B cell (primary cell): Measurements from ENCODE around the gene PRDM5. TPM values are rescaled to one million over a fixed set of nuclear protein-coding genes. Genes with fewer than 3 reads are reported as not detected.

Experiments
- ATAC-seq: fragments of 200-7000 bp; cut with Tn5 transposase; one replicate; pipeline ENCODE4 v1.10.0; 2021; ENCODE audit warnings: low read depth, mild to moderate bottlenecking, moderate number of reproducible peaks, moderate library complexity
- CTCF ChIA-PET: fragments of 350-600 bp; sonication (Branson Sonifier 250); formaldehyde crosslinking; loops from one replicate; lab custom pipeline; 2021; ENCODE audit warnings: antibody characterized with exemption, inconsistent platforms; lab: Charles Lee
- POLR2A ChIA-PET: fragments of 350-600 bp; sonication (Branson Sonifier 250); formaldehyde crosslinking; loops from one replicate; lab custom pipeline; 2021; ENCODE audit warnings: antibody characterized with exemption; lab: Charles Lee
- DNase-seq: peaks from one replicate; pipeline ENCODE4 v3.0.0; 2013
- H2AFZ ChIP-seq: 2 replicates; pipeline ENCODE4 v1.6.1; 2012; ENCODE audit warnings: mild to moderate bottlenecking, low read depth, low read length; ENCODE audit not compliant: insufficient read depth, poor library complexity, severe bottlenecking
- H3K27ac ChIP-seq, 2 donors: 1 replicate in 1 of 2; 2 replicates in 1 of 2; pipeline ENCODE4 v1.5.1; 2012 to 2013; ENCODE audit warnings: low read length in 2 of 2, mild to moderate bottlenecking in 2 of 2, moderate library complexity in 1 of 2
- H3K27me3 ChIP-seq, 4 experiments: fragments of 200-600 bp in 1 of 4; sonication (generic) in 1 of 4; replicated peaks in 1 of 4; 1 replicate in 2 of 4; 2 replicates in 2 of 4; pipeline versions ENCODE4 v1.6.1 to v1.7.0; 2013 to 2016; ENCODE audit warnings: low read length in 3 of 4, mild to moderate bottlenecking in 2 of 4, mixed read lengths in 1 of 4, moderate library complexity in 1 of 4; ENCODE audit not compliant: insufficient read depth in 4 of 4, control insufficient read depth in 3 of 4; ENCODE audit errors: control extremely low read depth in 1 of 4
- H3K36me3 ChIP-seq, 2 experiments: replicated peaks in 1 of 2; 1 replicate in 1 of 2; 2 replicates in 1 of 2; pipeline versions ENCODE4 v1.6.1 to v1.7.1; 2013; ENCODE audit warnings: low read length in 1 of 2; ENCODE audit not compliant: insufficient read depth in 2 of 2, control insufficient read depth in 1 of 2; ENCODE audit errors: control extremely low read depth in 1 of 2, extremely low read depth in 1 of 2
- H3K4me1 ChIP-seq, 2 donors: fragments of 200-600 bp in 1 of 2; sonication (generic) in 1 of 2; 1 replicate in 1 of 2; 2 replicates in 1 of 2; pipeline versions ENCODE4 v1.5.1 to v1.6.1; 2013 to 2017; ENCODE audit warnings: low read length in 2 of 2; ENCODE audit not compliant: control insufficient read depth in 2 of 2, insufficient read depth in 2 of 2
- H3K4me2 ChIP-seq: replicated peaks from 2 replicates; pipeline ENCODE3; 2012; ENCODE audit warnings: mild to moderate bottlenecking, low read depth, low read length; ENCODE audit not compliant: poor library complexity, severe bottlenecking
- H3K4me3 ChIP-seq, 5 experiments: fragments of 200-600 bp in 1 of 5; sonication (generic) in 1 of 5; 1 replicate in 3 of 5; 2 replicates in 2 of 5; pipeline versions ENCODE4 v1.5.1 to v1.7.0; 2011 to 2016; ENCODE audit warnings: low read length in 4 of 5, mild to moderate bottlenecking in 4 of 5, low read depth in 2 of 5, control low read depth in 1 of 5, moderate library complexity in 1 of 5; ENCODE audit not compliant: insufficient read depth in 1 of 5; ENCODE audit errors: control extremely low read depth in 1 of 5, extremely low read depth in 1 of 5
- H3K79me2 ChIP-seq: fragments of 200-600 bp; sonication (generic); one replicate; pipeline ENCODE4 v1.6.0; 2016; ENCODE audit warnings: low read length; ENCODE audit not compliant: control insufficient read depth, insufficient read depth
- H3K9ac ChIP-seq: fragments of 200-600 bp; sonication (generic); 2 replicates; pipeline ENCODE4 v1.6.1; 2017; ENCODE audit warnings: mild to moderate bottlenecking, low read length, moderate library complexity
- H3K9me3 ChIP-seq, 3 donors: one replicate each; pipeline versions ENCODE4 v1.6.1 to v1.7.1; 2013; ENCODE audit warnings: low read length in 2 of 3; ENCODE audit not compliant: control insufficient read depth in 2 of 3, insufficient read depth in 1 of 3; ENCODE audit errors: control extremely low read depth in 1 of 3
- H4K20me1 ChIP-seq: 2 replicates; pipeline ENCODE4 v1.6.0; 2012; ENCODE audit warnings: mild to moderate bottlenecking, low read length; ENCODE audit not compliant: insufficient read depth, control insufficient read depth, poor library complexity, severe bottlenecking
- H3K27ac Mint-ChIP-seq: one replicate; pipeline ENCODE4 v1.8.0; 2021; ENCODE audit warnings: mixed read lengths
- H3K27me3 Mint-ChIP-seq: one replicate; pipeline ENCODE4 v1.8.0; 2021; ENCODE audit warnings: mixed read lengths
- H3K4me1 Mint-ChIP-seq: one replicate; pipeline ENCODE4 v1.8.0; 2021; ENCODE audit warnings: mixed read lengths
- H3K4me3 Mint-ChIP-seq: one replicate; pipeline ENCODE4 v1.8.0; 2021; ENCODE audit warnings: mixed read lengths
- H3K9me3 Mint-ChIP-seq: one replicate; pipeline ENCODE4 v1.8.0; 2022; ENCODE audit warnings: mixed read lengths; ENCODE audit not compliant: insufficient read depth
- CTCF ChIP-seq: fragments of 200-600 bp; IDR thresholded peaks from one replicate; pipeline ENCODE4 v1.8.0; 2022; ENCODE audit warnings: antibody characterized with exemption, mild to moderate bottlenecking
- EZH2 ChIP-seq: IDR thresholded peaks from 2 replicates; pipeline ENCODE4 v1.6.1; 2012; ENCODE audit warnings: borderline replicate concordance, low read depth, mild to moderate bottlenecking, moderate library complexity, low read length; ENCODE audit not compliant: insufficient read depth, poor library complexity, severe bottlenecking
- WGBS: methylation state at CpG from one replicate; pipeline ENCODE4 v1.1.5; 2013; ENCODE audit warnings: missing lambda C conversion rate; ENCODE audit not compliant: insufficient coverage; 5-methylcytosine and 5-hydroxymethylcytosine counted together
- intact Hi-C: fragments of 100-400 bp; cut with micrococcal nuclease; formaldehyde crosslinking; loops from one replicate; pipeline ENCODE4 v1.10.0; 2022
- polyA plus RNA-seq: library from polyadenylated mRNA; depleted of rRNA; stranded (reverse); fragments of >200 nt; gene quantifications from 2 replicates; pipeline ENCODE4 v1.2.3, GENCODE V29; 2012
- total RNA-seq, 2 donors: library from RNA; stranded (reverse); fragments of 120-200 nt in 1 of 2; gene quantifications; 1 replicate in 1 of 2; 2 replicates in 1 of 2; pipeline versions ENCODE4 v1.2.3 to v1.2.4, GENCODE V29; 2013 to 2022

The PRDM5 gene
- total and polyA plus RNA-seq, 2 donors (not counting 1 experiment from before 2014, with no cell fraction given) = not detected

- Histone ChIP-seq H3K4me1 (no peaks in the 10 kb centered on the region), H3K36me3 (no peaks in the 10 kb centered on the region), H3K9ac (no peak overlapping the region), H3K27ac (no peak overlapping the region), H3K4me3 (no peak overlapping the region), H3K27me3 (no peaks in the 10 kb centered on the region), H3K4me2 (no peak overlapping the region), H3K9me3 (no peaks in the 10 kb centered on the region), H2AFZ (no peak overlapping the region), H4K20me1 (no peaks in the 10 kb centered on the region), H3K79me2 (no peaks in the 10 kb centered on the region)
- POLR2A ChIA-PET = no interaction called here
- no peaks in the 10 kb centered on the region for H3K4me1 Mint-ChIP-seq
- CTCF ChIA-PET = no interaction called here
- peaks cover 2% of the 10 kb centered on the region for H3K9me3 Mint-ChIP-seq
- H3K27ac Mint-ChIP-seq = no peak overlapping the region
- no peak for DNase-seq
- TF ChIP-seq CTCF (no peak), EZH2 (no peak)
- WGBS = 96% methylated on average over 4 of the region's 6 CpGs
- no peak overlapping the region for H3K4me3 Mint-ChIP-seq
- ATAC-seq = no peak
- intact Hi-C loops = no loop called here
- H3K27me3 Mint-ChIP-seq = no peaks in the 10 kb centered on the region
Observed at GRCh38 chr4:120704538-120704937, 218.0 kb downstream of the PRDM5 start.

DNA sequence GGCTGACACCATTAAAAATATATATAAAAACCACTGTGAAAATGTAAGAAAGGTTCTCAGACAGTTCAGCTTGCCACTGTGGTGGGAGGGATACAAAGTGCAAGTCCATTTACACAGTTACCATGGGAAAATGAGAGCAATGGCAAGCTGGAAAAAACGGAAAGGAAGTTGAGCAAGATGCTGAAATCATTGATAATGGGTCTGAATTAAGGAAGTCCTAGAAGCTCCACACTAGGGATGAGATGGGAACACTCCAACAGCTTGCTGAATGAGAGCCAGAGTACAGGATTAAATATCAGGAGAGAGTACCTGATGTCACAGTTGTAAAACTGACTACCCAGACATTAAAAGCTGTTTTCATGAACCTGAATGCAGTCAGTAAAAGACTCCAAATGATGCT lies 218.6 kb downstream of the PRDM5 start:
- WGBS = no CpG with 5 or more reads among the region's 1 CpG
- POLR2A ChIA-PET = no interaction called here
- H3K27me3 Mint-ChIP-seq = no peaks in the 10 kb centered on the region
- H3K27ac Mint-ChIP-seq = no peak overlapping the region
- CTCF ChIA-PET = no interaction called here
- no peaks in the 10 kb centered on the region for H3K27me3 ChIP-seq
- H3K9ac ChIP-seq = no peak overlapping the region
- DNase-seq (no peak), ATAC-seq (no peak)
- no peak overlapping the region for H3K4me2 ChIP-seq
- no peaks in the 10 kb centered on the region for H3K9me3 ChIP-seq
- H3K27ac ChIP-seq = no peak overlapping the region
- no peaks in the 10 kb centered on the region for H3K79me2 ChIP-seq
- H3K4me1 Mint-ChIP-seq = no peaks in the 10 kb centered on the region
- H3K9me3 Mint-ChIP-seq = peaks cover 2% of the 10 kb centered on the region
- no peak overlapping the region for H3K4me3 ChIP-seq
- no peaks in the 10 kb centered on the region for H3K4me1 ChIP-seq
- H3K4me3 Mint-ChIP-seq = no peak overlapping the region
- H3K36me3 ChIP-seq = no peaks in the 10 kb centered on the region
- intact Hi-C loops = no loop called here
- no peak overlapping the region for H2AFZ ChIP-seq
- TF ChIP-seq EZH2 (no peak), CTCF (no peak)
- H4K20me1 ChIP-seq = no peaks in the 10 kb centered on the region
